Measurements from ENCODE around the gene NKX2-1. TPM values are rescaled to one million over a fixed set of nuclear protein-coding genes. Genes with fewer than 3 reads are reported as not detected.

Gene NKX2-1
- polyA plus RNA-seq, 1 donor from 2014 or later = 1.5 TPM

GRCh38 chr14:36524220-36524837, 4.3 kb upstream of the NKX2-1 start:
- TF ChIP-seq MXI1 (conservative IDR thresholded peaks at IDR 0.05; ENCODE audit: poor library complexity, severe bottlenecking) (no peak), EP300 (conservative IDR thresholded peaks at IDR 0.05; ENCODE audit: poor library complexity, severe bottlenecking) (no peak), POLR2AphosphoS5 (IDR thresholded peaks at IDR 0.05) (no peak), TAF1 (IDR thresholded peaks at IDR 0.05; ENCODE audit: low read depth) (no peak)
- peaks cover 11% of the 10 kb centered on the region for H3K9me3 ChIP-seq (ENCODE audit: low read length)
- no peak overlapping the region for H2AFZ ChIP-seq (ENCODE audit: low read depth, low read length)
- H3K9me2 ChIP-seq (ENCODE audit: insufficient read depth, low read length) = no peaks in the 10 kb centered on the region
- no peaks in the 10 kb centered on the region for H3K36me3 ChIP-seq (ENCODE audit: insufficient read depth, low read length)
- H3K4me3 ChIP-seq (ENCODE audit: low read length) = no peak overlapping the region
- no peak overlapping the region for H3K9ac ChIP-seq (ENCODE audit: low read length)
- H4K20me1 ChIP-seq (ENCODE audit: insufficient read depth) = no peaks in the 10 kb centered on the region
- no peaks in the 10 kb centered on the region for H3F3A ChIP-seq (ENCODE audit: insufficient read depth, low read length, poor library complexity, severe bottlenecking)
- no peak overlapping the region for H3K27ac ChIP-seq (ENCODE audit: low read length)
- H3K27me3 ChIP-seq (ENCODE audit: insufficient read depth, low read depth, low read length) = peaks cover 100% of the 10 kb centered on the region
- no peaks in the 10 kb centered on the region for H3K79me2 ChIP-seq (replicated peaks; ENCODE audit: insufficient read depth, low read length)
- no peak overlapping the region for H3K4me2 ChIP-seq (ENCODE audit: low read length)

GRCh38 chr14:36522972-36523715, 3.1 kb upstream of the NKX2-1 start:
- H3K4me2 ChIP-seq (ENCODE audit: low read length) = no peak overlapping the region
- H3F3A ChIP-seq (ENCODE audit: insufficient read depth, low read length, poor library complexity, severe bottlenecking) = no peaks in the 10 kb centered on the region
- H3K9me3 ChIP-seq (ENCODE audit: low read length) = peaks cover 7% of the 10 kb centered on the region
- H2AFZ ChIP-seq (ENCODE audit: low read depth, low read length) = no peak overlapping the region
- TF ChIP-seq MXI1 (conservative IDR thresholded peaks at IDR 0.05; ENCODE audit: poor library complexity, severe bottlenecking) = no peak
- no peak for TF ChIP-seq TAF1 (IDR thresholded peaks at IDR 0.05; ENCODE audit: low read depth)
- TF ChIP-seq RAD21 (conservative IDR thresholded peaks at IDR 0.05) = no peak
- TF ChIP-seq EP300 (conservative IDR thresholded peaks at IDR 0.05; ENCODE audit: poor library complexity, severe bottlenecking) = no peak
- no peak for TF ChIP-seq REST (IDR thresholded peaks at IDR 0.05; ENCODE audit: borderline replicate concordance)
- TF ChIP-seq EZH2 (IDR thresholded peaks at IDR 0.05; ENCODE audit: borderline replicate concordance, insufficient read depth, low read length, poor library complexity, severe bottlenecking) = no peak
- TF ChIP-seq, protein P1, sequence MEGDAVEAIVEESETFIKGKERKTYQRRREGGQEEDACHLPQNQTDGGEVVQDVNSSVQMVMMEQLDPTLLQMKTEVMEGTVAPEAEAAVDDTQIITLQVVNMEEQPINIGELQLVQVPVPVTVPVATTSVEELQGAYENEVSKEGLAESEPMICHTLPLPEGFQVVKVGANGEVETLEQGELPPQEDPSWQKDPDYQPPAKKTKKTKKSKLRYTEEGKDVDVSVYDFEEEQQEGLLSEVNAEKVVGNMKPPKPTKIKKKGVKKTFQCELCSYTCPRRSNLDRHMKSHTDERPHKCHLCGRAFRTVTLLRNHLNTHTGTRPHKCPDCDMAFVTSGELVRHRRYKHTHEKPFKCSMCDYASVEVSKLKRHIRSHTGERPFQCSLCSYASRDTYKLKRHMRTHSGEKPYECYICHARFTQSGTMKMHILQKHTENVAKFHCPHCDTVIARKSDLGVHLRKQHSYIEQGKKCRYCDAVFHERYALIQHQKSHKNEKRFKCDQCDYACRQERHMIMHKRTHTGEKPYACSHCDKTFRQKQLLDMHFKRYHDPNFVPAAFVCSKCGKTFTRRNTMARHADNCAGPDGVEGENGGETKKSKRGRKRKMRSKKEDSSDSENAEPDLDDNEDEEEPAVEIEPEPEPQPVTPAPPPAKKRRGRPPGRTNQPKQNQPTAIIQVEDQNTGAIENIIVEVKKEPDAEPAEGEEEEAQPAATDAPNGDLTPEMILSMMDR (IDR thresholded peaks at IDR 0.05; ENCODE audit: poor library complexity, severe bottlenecking) = no peak
- no peak for TF ChIP-seq POLR2AphosphoS5 (IDR thresholded peaks at IDR 0.05)
- TF ChIP-seq SMC3 (conservative IDR thresholded peaks at IDR 0.05; ENCODE audit: poor library complexity) = no peak
- H3K36me3 ChIP-seq (ENCODE audit: insufficient read depth, low read length) = no peaks in the 10 kb centered on the region
- peaks cover 100% of the 10 kb centered on the region for H3K27me3 ChIP-seq (ENCODE audit: insufficient read depth, low read depth, low read length)
- no peaks in the 10 kb centered on the region for H3K9me2 ChIP-seq (ENCODE audit: insufficient read depth, low read length)
- no peak overlapping the region for H3K9ac ChIP-seq (ENCODE audit: low read length)
- no peak overlapping the region for H3K27ac ChIP-seq (ENCODE audit: low read length)
- no peak overlapping the region for H3K4me3 ChIP-seq (ENCODE audit: low read length)
- no peaks in the 10 kb centered on the region for H4K20me1 ChIP-seq (ENCODE audit: insufficient read depth)
- H3K79me2 ChIP-seq (replicated peaks; ENCODE audit: insufficient read depth, low read length) = no peaks in the 10 kb centered on the region
